HepG2 (cell line): ENCODE measurements around the gene ANKRD44. TPM values are rescaled to one million over a fixed set of nuclear protein-coding genes. Genes with fewer than 3 reads are reported as not detected.

Experiments used
- ATAC-seq: fragments of 200-7000 bp; cut with Tn5 transposase; 3 replicates; pipeline ENCODE4 v1.9.1; 2020; ENCODE audit warnings: mild to moderate bottlenecking, moderate library complexity
- BruUV-seq: library from RNA; stranded (reverse); fragments of 400-500 nt; replicated peaks from 2 replicates; lab custom pipeline; 2021; lab: Mats Ljungman, UMichigan
- CTCF ChIA-PET: fragments of 300-600 bp; formaldehyde crosslinking; extraction: SDS; loops from one replicate; lab custom pipeline; 2021; ENCODE audit warnings: low total read pairs, inconsistent platforms, low intra/inter-chr PET ratio; lab: Yijun Ruan, JAX
- POLR2A ChIA-PET: fragments of 350-600 bp; sonication (Branson Sonifier 250); formaldehyde crosslinking; loops from one replicate; lab custom pipeline; 2020; ENCODE audit warnings: antibody characterized with exemption, inconsistent platforms; lab: Yijun Ruan, JAX
- DNase-seq: peaks from one replicate; pipeline ENCODE4 v3.0.0-alpha.2; 2015; ENCODE audit warnings: low spot score
- FAIRE-seq: peaks from 3 replicates; lab custom pipeline; 2011; peaks lifted over from hg19 to GRCh38; lab: Jason Lieb, UNC
- H2AFZ ChIP-seq: one replicate; pipeline ENCODE4 v1.6.1; 2011; ENCODE audit warnings: low read length, inconsistent platforms
- H3K27ac ChIP-seq: fragments of 300-600 bp; 3 replicates; pipeline ENCODE4 v1.8.0; 2011; ENCODE audit warnings: mixed run types, mild to moderate bottlenecking, mixed read lengths, low read length, inconsistent platforms; ENCODE audit not compliant: insufficient read depth; ENCODE audit errors: extremely low read length
- H3K27me3 ChIP-seq, 2 experiments: fragments of 200-600 bp in 1 of 2; 2 replicates in 1 of 2; 3 replicates in 1 of 2; pipeline versions ENCODE4 v1.6.0 to v1.8.0; 2011; ENCODE audit warnings: low read length in 2 of 2, mild to moderate bottlenecking in 2 of 2, moderate library complexity in 2 of 2, inconsistent platforms in 1 of 2; ENCODE audit not compliant: insufficient read depth in 2 of 2, control insufficient read depth in 1 of 2
- H3K36me3 ChIP-seq, 2 experiments: fragments of 200-600 bp in 1 of 2; replicated peaks in 1 of 2; 2 replicates in 1 of 2; 3 replicates in 1 of 2; pipeline versions ENCODE4 v1.5.1 to v1.8.0; 2011; ENCODE audit warnings: low read length in 2 of 2, inconsistent platforms in 1 of 2; ENCODE audit not compliant: insufficient read depth in 2 of 2, control insufficient read depth in 1 of 2
- H3K4me1 ChIP-seq: 2 replicates; pipeline ENCODE4 v1.5.1; 2012; ENCODE audit warnings: low read length, inconsistent platforms; ENCODE audit not compliant: insufficient read depth
- H3K4me2 ChIP-seq: 2 replicates; pipeline ENCODE4 v1.6.0; 2011; ENCODE audit warnings: low read depth, low read length, inconsistent platforms
- H3K4me3 ChIP-seq, 3 experiments: fragments of 200-600 bp in 1 of 3; sonication (generic), shearing (Covaris generic) in 1 of 3; replicated peaks in 1 of 3; 2 replicates each; pipeline ENCODE4 v1.5.1; 2011 to 2016; ENCODE audit warnings: low read length in 3 of 3, inconsistent platforms in 2 of 3, low read depth in 2 of 3, mild to moderate bottlenecking in 2 of 3, control low read depth in 1 of 3, mixed read lengths in 1 of 3; ENCODE audit not compliant: insufficient read depth in 1 of 3
- H3K79me2 ChIP-seq: one replicate; pipeline ENCODE4 v1.6.1; 2011; ENCODE audit warnings: low read length, inconsistent platforms; ENCODE audit not compliant: insufficient read depth
- H3K9ac ChIP-seq: 2 replicates; pipeline ENCODE4 v1.6.0; 2011; ENCODE audit warnings: mild to moderate bottlenecking, low read depth, low read length, inconsistent platforms; ENCODE audit not compliant: insufficient read depth
- H3K9me3 ChIP-seq: 2 replicates; pipeline ENCODE4 v1.5.1; 2012; ENCODE audit warnings: mild to moderate bottlenecking, low read length
- H4K20me1 ChIP-seq: 2 replicates; pipeline ENCODE4 v1.6.0; 2011; ENCODE audit warnings: inconsistent platforms, mild to moderate bottlenecking, low read length, moderate library complexity; ENCODE audit not compliant: insufficient read depth
- ARHGAP35 ChIP-seq: sonication (generic); formaldehyde crosslinking; IDR thresholded peaks from 2 replicates; pipeline ENCODE4 v1.9.0; 2022; ENCODE audit warnings: mild to moderate bottlenecking, inconsistent platforms, moderate library complexity, missing genetic modification reagents, borderline replicate concordance
- BRCA1 ChIP-seq: sonication (generic); formaldehyde crosslinking; IDR thresholded peaks from 2 replicates; pipeline ENCODE4 v1.4.0; 2020; ENCODE audit warnings: missing genetic modification reagents
- DNMT3B ChIP-seq: conservative IDR thresholded peaks from 2 replicates; pipeline ENCODE4 v1.6.1; 2016; ENCODE audit warnings: missing biosample characterization, control low read depth
- HES4 ChIP-seq: sonication (generic); formaldehyde crosslinking; IDR thresholded peaks from 2 replicates; pipeline ENCODE4 v1.9.0; 2021; ENCODE audit warnings: mild to moderate bottlenecking, missing genetic modification reagents, borderline replicate concordance
- HNRNPL ChIP-seq: fragments of 200-400 bp; formaldehyde crosslinking; IDR thresholded peaks from 2 replicates; pipeline ENCODE4 v1.6.1; 2017; ENCODE audit warnings: mild to moderate bottlenecking, low read depth, low read length
- KLF9 ChIP-seq: IDR thresholded peaks from 2 replicates; pipeline ENCODE4 v1.6.1; 2016; ENCODE audit warnings: low read depth
- NKX3-1 ChIP-seq: sonication (generic); formaldehyde crosslinking; IDR thresholded peaks from 2 replicates; pipeline ENCODE4 v1.5.0; 2020; ENCODE audit warnings: missing genetic modification reagents
- RBM22 ChIP-seq: fragments of 200-400 bp; formaldehyde crosslinking; optimal IDR thresholded peaks from 2 replicates; pipeline ENCODE3; 2017; ENCODE audit warnings: mild to moderate bottlenecking, low read length, moderate library complexity
- SOX6 ChIP-seq, 2 experiments: fragments of 450-650 bp in 1 of 2; sonication (generic) in 1 of 2; formaldehyde crosslinking in 1 of 2; IDR thresholded peaks; 2 replicates each; pipeline versions ENCODE4 v1.4.0 to v1.6.1; 2017 to 2020; ENCODE audit warnings: antibody characterized with exemption in 1 of 2, mild to moderate bottlenecking in 1 of 2, missing genetic modification reagents in 1 of 2
- SRF ChIP-seq: IDR thresholded peaks from 2 replicates; pipeline ENCODE4 v1.6.1; 2011; ENCODE audit warnings: mild to moderate bottlenecking, low read depth, low read length, moderate library complexity
- ZNF121 ChIP-seq: sonication (generic); formaldehyde crosslinking; IDR thresholded peaks from 2 replicates; pipeline ENCODE4 v1.5.0; 2020; ENCODE audit warnings: mild to moderate bottlenecking, missing genetic modification reagents
- WGBS: methylation state at CpG from one replicate; pipeline ENCODE4 v1.1.6; 2017; ENCODE audit warnings: low lambda C conversion rate; 5-methylcytosine and 5-hydroxymethylcytosine counted together
- in situ Hi-C: cut with HindIII; loops from 2 replicates; pipeline ENCODE4 v1.10.0; 2017; ENCODE audit warnings: low pct_unique_long_range_greater_than_20kb; ENCODE audit not compliant: extremely low pct_ligation_motif_present
- intact Hi-C: fragments of 100-400 bp; cut with micrococcal nuclease; formaldehyde crosslinking; loops from one replicate; pipeline ENCODE4 v1.10.0; 2022; ENCODE audit not compliant: unreplicated experiment
- polyA plus RNA-seq, 8 experiments: library from polyadenylated mRNA; depleted of rRNA in 3 of 8; stranded (reverse) in 7 of 8; unstranded in 1 of 8; fragments of >200 nt; fragmentation: Illumina TruSeq in 4 of 8; extraction: Trizol in 4 of 8; gene quantifications; 2 replicates each; pipeline versions ENCODE4 v1.2.1 to v1.2.3, GENCODE V29; 2011 to 2016; ENCODE audit warnings: low read depth in 4 of 8, missing spikeins in 1 of 8, mixed read lengths in 1 of 8; ENCODE audit not compliant: insufficient read depth in 1 of 8
- total RNA-seq, 5 experiments: library from RNA; depleted of rRNA; stranded (reverse); fragments of >200 nt; fragmentation: Illumina TruSeq; extraction: Trizol; gene quantifications; 2 replicates each; pipeline ENCODE4 v1.2.3, GENCODE V29; 2016; ENCODE audit warnings: low read depth in 1 of 5
- TF ChIP-seq, protein P1 (sequence below): sonication (generic); formaldehyde crosslinking; IDR thresholded peaks from 2 replicates; pipeline ENCODE4 v1.5.0; 2020; ENCODE audit warnings: mild to moderate bottlenecking, missing genetic modification reagents
- TF ChIP-seq, protein P2 (sequence below): sonication (generic); formaldehyde crosslinking; IDR thresholded peaks from 2 replicates; pipeline ENCODE4 v1.8.1; 2023; ENCODE audit warnings: mild to moderate bottlenecking, moderate library complexity, missing genetic modification reagents
- TF ChIP-seq, protein P3 (sequence below): sonication (generic); formaldehyde crosslinking; IDR thresholded peaks from 2 replicates; pipeline ENCODE4 v1.4.0; 2020; ENCODE audit warnings: missing genetic modification reagents, mild to moderate bottlenecking, borderline replicate concordance
- TF ChIP-seq, protein P4 (sequence below): sonication (generic); formaldehyde crosslinking; IDR thresholded peaks from 2 replicates; pipeline ENCODE4 v1.4.0; 2020; ENCODE audit warnings: missing genetic modification reagents, borderline replicate concordance

ANKRD44 gene
- total and polyA plus RNA-seq, 2 of the 13 experiments (the other 11 are each of a cell fraction or from before 2014, with no cell fraction given): 0.04 to 0.11 TPM

DNA sequence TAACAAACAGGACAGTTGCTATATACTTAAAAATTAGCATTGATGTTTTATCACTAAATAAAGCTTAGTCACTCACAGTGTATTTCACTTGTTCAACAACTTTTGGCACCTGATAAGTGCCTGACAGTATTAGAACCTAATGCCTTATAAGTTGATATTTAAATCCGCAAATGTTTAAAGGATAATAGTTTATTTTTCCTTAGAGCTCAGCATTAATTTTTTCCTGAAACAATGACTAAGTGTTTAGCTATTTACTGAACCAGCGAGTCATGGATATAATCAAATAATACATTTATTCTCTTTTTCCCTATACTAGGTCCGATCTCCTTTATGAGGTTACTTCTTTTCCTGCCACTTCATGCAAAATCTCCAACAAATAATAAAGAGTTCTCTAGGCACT lies 238.0 kb downstream of the ANKRD44 start:
- H3K4me1 ChIP-seq: no peaks in the 10 kb centered on the region
- no peak overlapping the region for H3K4me2 ChIP-seq
- intact Hi-C loops: no loop called here
- no peaks in the 10 kb centered on the region for H3K9me3 ChIP-seq
- ChIA-PET CTCF (no interaction called here), POLR2A (no interaction called here)
- no peak overlapping the region for H3K27ac ChIP-seq
- no peak overlapping the region for H3K9ac ChIP-seq
- no peak for TF ChIP-seq HES4 (CRISPR knock-in tag)
- no peak for TF ChIP-seq ARHGAP35 (CRISPR knock-in tag)
- no peak for TF ChIP-seq KLF9 (CRISPR knock-in tag)
- TF ChIP-seq, protein P1, sequence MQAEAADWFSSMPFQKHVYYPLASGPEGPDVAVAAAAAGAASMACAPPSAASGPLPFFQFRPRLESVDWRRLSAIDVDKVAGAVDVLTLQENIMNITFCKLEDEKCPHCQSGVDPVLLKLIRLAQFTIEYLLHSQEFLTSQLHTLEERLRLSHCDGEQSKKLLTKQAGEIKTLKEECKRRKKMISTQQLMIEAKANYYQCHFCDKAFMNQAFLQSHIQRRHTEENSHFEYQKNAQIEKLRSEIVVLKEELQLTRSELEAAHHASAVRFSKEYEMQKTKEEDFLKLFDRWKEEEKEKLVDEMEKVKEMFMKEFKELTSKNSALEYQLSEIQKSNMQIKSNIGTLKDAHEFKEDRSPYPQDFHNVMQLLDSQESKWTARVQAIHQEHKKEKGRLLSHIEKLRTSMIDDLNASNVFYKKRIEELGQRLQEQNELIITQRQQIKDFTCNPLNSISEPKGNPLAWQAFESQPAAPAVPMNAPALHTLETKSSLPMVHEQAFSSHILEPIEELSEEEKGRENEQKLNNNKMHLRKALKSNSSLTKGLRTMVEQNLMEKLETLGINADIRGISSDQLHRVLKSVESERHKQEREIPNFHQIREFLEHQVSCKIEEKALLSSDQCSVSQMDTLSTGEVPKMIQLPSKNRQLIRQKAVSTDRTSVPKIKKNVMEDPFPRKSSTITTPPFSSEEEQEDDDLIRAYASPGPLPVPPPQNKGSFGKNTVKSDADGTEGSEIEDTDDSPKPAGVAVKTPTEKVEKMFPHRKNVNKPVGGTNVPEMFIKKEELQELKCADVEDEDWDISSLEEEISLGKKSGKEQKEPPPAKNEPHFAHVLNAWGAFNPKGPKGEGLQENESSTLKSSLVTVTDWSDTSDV (CRISPR knock-in tag): no peak
- TF ChIP-seq SOX6 (IDR thresholded peaks at IDR 0.05): no peak
- TF ChIP-seq SOX6 (CRISPR knock-in tag; IDR thresholded peaks at IDR 0.05): no peak
- no peak for TF ChIP-seq DNMT3B
- TF ChIP-seq RBM22: no peak
- no peak for TF ChIP-seq NKX3-1 (CRISPR knock-in tag)
- TF ChIP-seq HNRNPL: no peak
- TF ChIP-seq, protein P2, sequence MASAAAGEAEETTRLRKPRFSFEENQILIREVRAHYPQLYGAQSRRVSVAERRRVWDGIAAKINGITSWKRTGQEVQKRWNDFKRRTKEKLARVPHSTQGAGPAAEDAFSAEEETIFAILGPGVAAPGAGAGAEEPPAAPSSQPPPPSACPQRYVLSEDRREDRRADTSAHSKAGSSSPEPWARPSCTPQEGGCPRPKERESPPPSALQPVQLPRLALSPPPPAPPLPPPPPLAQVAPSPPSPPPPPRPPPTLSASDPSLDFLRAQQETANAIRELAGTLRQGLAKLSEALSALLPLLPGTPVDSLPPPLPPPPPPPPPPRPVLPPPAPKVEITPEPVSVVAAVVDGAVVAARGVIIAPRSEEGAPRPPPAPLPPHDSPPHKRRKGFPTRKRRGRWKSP: no peak
- no peak for TF ChIP-seq ZNF121 (CRISPR knock-in tag)
- no peak for TF ChIP-seq BRCA1
- TF ChIP-seq, protein P3, sequence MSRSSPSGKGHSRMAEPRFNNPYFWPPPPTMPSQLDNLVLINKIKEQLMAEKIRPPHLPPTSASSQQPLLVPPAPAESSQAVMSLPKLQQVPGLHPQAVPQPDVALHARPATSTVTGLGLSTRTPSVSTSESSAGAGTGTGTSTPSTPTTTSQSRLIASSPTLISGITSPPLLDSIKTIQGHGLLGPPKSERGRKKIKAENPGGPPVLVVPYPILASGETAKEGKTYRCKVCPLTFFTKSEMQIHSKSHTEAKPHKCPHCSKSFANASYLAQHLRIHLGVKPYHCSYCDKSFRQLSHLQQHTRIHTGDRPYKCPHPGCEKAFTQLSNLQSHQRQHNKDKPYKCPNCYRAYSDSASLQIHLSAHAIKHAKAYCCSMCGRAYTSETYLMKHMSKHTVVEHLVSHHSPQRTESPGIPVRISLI (CRISPR knock-in tag): no peak
- TF ChIP-seq, protein P4, sequence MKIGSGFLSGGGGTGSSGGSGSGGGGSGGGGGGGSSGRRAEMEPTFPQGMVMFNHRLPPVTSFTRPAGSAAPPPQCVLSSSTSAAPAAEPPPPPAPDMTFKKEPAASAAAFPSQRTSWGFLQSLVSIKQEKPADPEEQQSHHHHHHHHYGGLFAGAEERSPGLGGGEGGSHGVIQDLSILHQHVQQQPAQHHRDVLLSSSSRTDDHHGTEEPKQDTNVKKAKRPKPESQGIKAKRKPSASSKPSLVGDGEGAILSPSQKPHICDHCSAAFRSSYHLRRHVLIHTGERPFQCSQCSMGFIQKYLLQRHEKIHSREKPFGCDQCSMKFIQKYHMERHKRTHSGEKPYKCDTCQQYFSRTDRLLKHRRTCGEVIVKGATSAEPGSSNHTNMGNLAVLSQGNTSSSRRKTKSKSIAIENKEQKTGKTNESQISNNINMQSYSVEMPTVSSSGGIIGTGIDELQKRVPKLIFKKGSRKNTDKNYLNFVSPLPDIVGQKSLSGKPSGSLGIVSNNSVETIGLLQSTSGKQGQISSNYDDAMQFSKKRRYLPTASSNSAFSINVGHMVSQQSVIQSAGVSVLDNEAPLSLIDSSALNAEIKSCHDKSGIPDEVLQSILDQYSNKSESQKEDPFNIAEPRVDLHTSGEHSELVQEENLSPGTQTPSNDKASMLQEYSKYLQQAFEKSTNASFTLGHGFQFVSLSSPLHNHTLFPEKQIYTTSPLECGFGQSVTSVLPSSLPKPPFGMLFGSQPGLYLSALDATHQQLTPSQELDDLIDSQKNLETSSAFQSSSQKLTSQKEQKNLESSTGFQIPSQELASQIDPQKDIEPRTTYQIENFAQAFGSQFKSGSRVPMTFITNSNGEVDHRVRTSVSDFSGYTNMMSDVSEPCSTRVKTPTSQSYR: no peak
- no peak for TF ChIP-seq SRF
- TF ChIP-seq, all 625 proteins: peak for 0
- Histone ChIP-seq H4K20me1 (no peaks in the 10 kb centered on the region), H3K4me3 (no peak overlapping the region), H3K36me3 (no peaks in the 10 kb centered on the region), H3K27me3 (no peaks in the 10 kb centered on the region), H3K79me2 (no peaks in the 10 kb centered on the region), H2AFZ (no peak overlapping the region)
- ATAC-seq (no peak), DNase-seq (no peak), FAIRE-seq (no peak)
- in situ Hi-C loops: no loop called here
- 27% methylated on average over 3 of the region's 3 CpGs for WGBS
- no TSS peak for BruUV-seq
